ENCODE measurements around the gene OLFML2A. TPM values are rescaled to one million over a fixed set of nuclear protein-coding genes. Genes with fewer than 3 reads are reported as not detected.

OLFML2A gene
- total RNA-seq, 1 experiment from 2014 or later = 0.99 TPM

DNA sequence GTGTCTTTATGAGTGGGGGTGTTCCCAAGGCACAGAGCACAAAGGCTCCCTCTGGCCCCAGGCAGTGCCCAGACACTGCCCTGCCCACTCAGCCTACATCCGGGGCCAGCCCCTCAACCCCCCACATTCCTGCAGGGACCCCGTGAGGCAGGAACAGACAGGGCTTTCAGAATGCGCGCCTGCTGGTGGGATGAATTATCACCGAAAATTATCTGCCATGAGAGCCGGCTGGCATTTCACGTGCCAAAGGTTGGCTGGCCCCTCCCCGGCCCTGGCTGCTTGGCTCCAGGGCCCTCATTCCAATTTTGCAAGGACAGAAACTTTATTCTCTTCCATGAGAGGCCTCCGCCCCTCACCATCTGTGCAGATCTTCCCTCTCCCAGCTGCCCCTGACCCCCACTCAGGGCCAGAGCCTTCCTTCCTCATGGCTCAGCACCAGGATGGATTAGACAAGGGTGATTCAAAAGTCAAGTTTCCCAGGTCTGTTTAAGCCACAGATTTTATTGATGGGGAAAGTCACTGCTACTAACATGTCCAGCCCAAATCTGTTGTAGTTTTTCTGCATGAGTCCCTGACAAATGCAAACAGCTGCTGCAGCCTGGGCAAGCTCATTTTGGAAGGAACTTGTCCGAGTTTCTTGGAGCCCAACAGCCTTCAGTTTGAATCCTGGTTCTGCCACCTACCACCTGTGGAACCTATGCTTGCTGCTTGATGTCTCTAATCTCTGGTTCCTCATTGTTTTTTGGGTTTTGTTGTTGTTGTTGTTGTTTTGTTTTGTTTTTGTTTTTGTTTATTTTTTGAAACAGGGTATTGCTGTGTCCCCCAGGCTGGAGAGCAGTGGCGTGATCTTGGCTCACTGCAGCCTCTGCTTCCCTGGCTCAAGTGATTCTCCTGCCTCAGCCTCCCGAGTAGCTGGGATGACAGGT lies 44.0 kb downstream of the OLFML2A start:
- no peaks in the 10 kb centered on the region for H3K9me3 Mint-ChIP-seq (ENCODE audit: low read depth, unreplicated experiment)
- no peak overlapping the region for H3K4me3 Mint-ChIP-seq (ENCODE audit: low read depth, unreplicated experiment)
- no peaks in the 10 kb centered on the region for H3K4me1 Mint-ChIP-seq (ENCODE audit: low read depth, unreplicated experiment)
- intact Hi-C loops (cut with micrococcal nuclease; ENCODE audit: unreplicated experiment) = no loop called here
- no peak for DNase-seq
- H3K36me3 Mint-ChIP-seq (ENCODE audit: insufficient read depth, unreplicated experiment) = no peaks in the 10 kb centered on the region
- no peaks in the 10 kb centered on the region for H3K27me3 Mint-ChIP-seq (ENCODE audit: unreplicated experiment)
- no TSS peak for BruUV-seq (replicated peaks)
- CTCF ChIA-PET = no interaction called here
- H3K27ac Mint-ChIP-seq (ENCODE audit: unreplicated experiment) = no peak overlapping the region
- TF ChIP-seq, protein P1, sequence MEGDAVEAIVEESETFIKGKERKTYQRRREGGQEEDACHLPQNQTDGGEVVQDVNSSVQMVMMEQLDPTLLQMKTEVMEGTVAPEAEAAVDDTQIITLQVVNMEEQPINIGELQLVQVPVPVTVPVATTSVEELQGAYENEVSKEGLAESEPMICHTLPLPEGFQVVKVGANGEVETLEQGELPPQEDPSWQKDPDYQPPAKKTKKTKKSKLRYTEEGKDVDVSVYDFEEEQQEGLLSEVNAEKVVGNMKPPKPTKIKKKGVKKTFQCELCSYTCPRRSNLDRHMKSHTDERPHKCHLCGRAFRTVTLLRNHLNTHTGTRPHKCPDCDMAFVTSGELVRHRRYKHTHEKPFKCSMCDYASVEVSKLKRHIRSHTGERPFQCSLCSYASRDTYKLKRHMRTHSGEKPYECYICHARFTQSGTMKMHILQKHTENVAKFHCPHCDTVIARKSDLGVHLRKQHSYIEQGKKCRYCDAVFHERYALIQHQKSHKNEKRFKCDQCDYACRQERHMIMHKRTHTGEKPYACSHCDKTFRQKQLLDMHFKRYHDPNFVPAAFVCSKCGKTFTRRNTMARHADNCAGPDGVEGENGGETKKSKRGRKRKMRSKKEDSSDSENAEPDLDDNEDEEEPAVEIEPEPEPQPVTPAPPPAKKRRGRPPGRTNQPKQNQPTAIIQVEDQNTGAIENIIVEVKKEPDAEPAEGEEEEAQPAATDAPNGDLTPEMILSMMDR (IDR thresholded peaks at IDR 0.05; ENCODE audit: unreplicated experiment) = no peak

DNA sequence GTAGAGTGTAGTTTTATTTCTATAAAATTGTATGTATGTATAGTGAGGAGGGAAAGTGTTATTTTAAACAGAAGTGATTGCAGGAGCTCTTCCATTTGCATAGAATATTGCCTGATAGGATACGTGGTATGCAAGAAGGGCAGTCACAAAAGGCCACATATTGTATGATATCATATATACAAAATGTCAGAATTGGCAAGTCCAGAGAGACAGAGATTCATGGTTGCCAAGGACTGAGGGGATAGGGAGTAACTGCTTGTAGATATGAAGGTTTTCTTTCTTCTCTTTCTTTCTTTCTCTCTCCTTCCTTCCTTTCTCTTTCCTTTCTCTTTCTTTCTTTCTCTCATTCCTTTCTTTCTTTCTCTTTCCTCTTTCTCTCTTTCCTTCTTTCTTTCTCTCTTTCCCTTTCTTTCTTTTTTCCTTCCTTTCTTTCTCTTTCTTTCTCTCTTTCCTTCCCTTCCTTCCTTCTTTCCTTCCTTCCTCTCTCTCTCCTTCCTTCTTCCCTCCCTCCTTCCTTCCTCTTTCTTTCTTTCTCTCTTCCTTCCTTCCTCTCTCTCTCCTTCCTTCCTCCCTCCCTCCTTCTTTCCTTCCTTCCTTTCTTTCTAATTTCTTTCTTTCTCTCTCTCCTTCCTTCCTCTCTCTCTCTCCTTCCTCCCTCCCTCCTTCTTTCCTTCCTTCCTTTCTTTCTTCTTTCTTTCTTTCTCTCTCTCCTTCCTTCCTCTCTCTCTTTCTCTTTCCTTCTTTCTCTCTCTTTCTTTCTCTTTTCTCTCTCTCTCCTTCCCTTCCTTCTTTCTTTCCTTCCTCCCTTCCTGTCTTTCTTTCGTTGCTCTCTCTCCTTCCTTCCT lies 51.8 kb downstream of the OLFML2A start:
- Mint-ChIP-seq H3K27me3 (ENCODE audit: unreplicated experiment) (peaks cover 16% of the 10 kb centered on the region), H3K27ac (ENCODE audit: unreplicated experiment) (no peak overlapping the region), H3K4me3 (ENCODE audit: low read depth, unreplicated experiment) (no peak overlapping the region), H3K4me1 (ENCODE audit: low read depth, unreplicated experiment) (peaks cover 11% of the 10 kb centered on the region), H3K9me3 (ENCODE audit: low read depth, unreplicated experiment) (no peaks in the 10 kb centered on the region), H3K36me3 (ENCODE audit: insufficient read depth, unreplicated experiment) (no peaks in the 10 kb centered on the region)
- TF ChIP-seq, protein P1 (IDR thresholded peaks at IDR 0.05; ENCODE audit: unreplicated experiment) = no peak
- no peak for DNase-seq
- intact Hi-C loops (cut with micrococcal nuclease; ENCODE audit: unreplicated experiment) = no loop called here
- CTCF ChIA-PET = interaction anchor here (1.3 kb wide), 1 partner anchor 37 kb away, joined by 10 read pairs; no protein-coding TSS in a partner anchor
- no TSS peak for BruUV-seq (replicated peaks)

DNA sequence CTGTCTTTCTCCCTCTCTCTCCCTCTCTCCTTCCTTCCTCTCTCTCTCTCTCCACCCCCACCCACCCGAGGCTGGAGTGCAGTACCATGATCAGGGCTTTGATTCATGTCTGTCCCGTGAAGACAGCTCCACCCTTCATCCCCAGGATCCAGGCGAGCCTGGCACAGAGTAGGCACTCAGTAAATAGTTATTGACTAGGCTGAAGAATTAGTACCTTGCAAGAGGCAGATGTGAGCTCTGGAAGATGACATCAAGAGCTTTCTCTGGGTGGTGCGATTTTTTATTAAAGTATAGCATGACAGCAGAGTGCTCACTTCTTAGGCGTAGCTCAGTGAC lies 52.4 kb downstream of the OLFML2A start:
- intact Hi-C loops (cut with micrococcal nuclease; ENCODE audit: unreplicated experiment) = no loop called here
- Mint-ChIP-seq H3K27me3 (ENCODE audit: unreplicated experiment) (peaks cover 16% of the 10 kb centered on the region), H3K9me3 (ENCODE audit: low read depth, unreplicated experiment) (no peaks in the 10 kb centered on the region), H3K4me1 (ENCODE audit: low read depth, unreplicated experiment) (peaks cover 14% of the 10 kb centered on the region), H3K4me3 (ENCODE audit: low read depth, unreplicated experiment) (no peak overlapping the region), H3K27ac (ENCODE audit: unreplicated experiment) (no peak overlapping the region), H3K36me3 (ENCODE audit: insufficient read depth, unreplicated experiment) (no peaks in the 10 kb centered on the region)
- DNase-seq = no peak
- CTCF ChIA-PET = interaction anchor here (1.3 kb wide), 1 partner anchor 38 kb away, joined by 10 read pairs; no protein-coding TSS in a partner anchor
- no TSS peak for BruUV-seq (replicated peaks)
- TF ChIP-seq, protein P1 (IDR thresholded peaks at IDR 0.05; ENCODE audit: unreplicated experiment) = no peak

DNA sequence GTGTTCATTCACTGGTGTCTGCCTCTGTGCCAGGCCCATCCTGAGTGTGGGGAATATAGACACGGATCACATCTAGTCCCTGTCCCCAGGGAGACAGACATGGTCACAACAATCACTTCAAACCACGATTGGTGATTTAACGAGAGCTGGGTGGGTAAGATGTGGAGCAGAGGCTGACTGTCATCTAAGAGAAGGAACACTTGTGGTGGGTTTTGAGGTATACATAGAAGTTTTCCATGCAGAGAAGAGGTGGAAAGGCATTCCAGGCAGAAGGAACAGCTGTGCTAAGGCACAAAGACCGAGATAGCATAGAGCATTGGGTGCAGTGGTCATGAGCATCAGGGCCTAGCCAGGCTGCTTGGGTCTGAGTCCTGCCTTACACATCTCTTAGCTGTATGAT lies 53.7 kb downstream of the OLFML2A start:
- Mint-ChIP-seq H3K9me3 (ENCODE audit: low read depth, unreplicated experiment) (no peaks in the 10 kb centered on the region), H3K27me3 (ENCODE audit: unreplicated experiment) (peaks cover 16% of the 10 kb centered on the region), H3K4me3 (ENCODE audit: low read depth, unreplicated experiment) (no peak overlapping the region), H3K36me3 (ENCODE audit: insufficient read depth, unreplicated experiment) (no peaks in the 10 kb centered on the region), H3K27ac (ENCODE audit: unreplicated experiment) (no peak overlapping the region), H3K4me1 (ENCODE audit: low read depth, unreplicated experiment) (peaks cover 27% of the 10 kb centered on the region)
- no TSS peak for BruUV-seq (replicated peaks)
- TF ChIP-seq, protein P1 (IDR thresholded peaks at IDR 0.05; ENCODE audit: unreplicated experiment) = no peak
- DNase-seq = no peak
- CTCF ChIA-PET = interaction anchor here (0.6 kb wide), 1 partner anchor 1860 kb away, joined by 3 read pairs; no protein-coding TSS in a partner anchor
- intact Hi-C loops (cut with micrococcal nuclease; ENCODE audit: unreplicated experiment) = no loop called here

All from Calu3 (cell line).